Ecto neural progenitor cell (in vitro differentiated cells): ENCODE measurements around the gene SPSB3.
"Not testable (repeated sequence)": the region's sequence is repeated elsewhere in the genome, so short reads cannot be mapped to it uniquely, and the experiment has no call there.

Source experiments
- DNase-seq: peaks from one replicate; pipeline ENCODE4 v3.0.0-alpha.2; 2018; ENCODE audit warnings: low spot score

SPSB3 gene

GRCh38 chr16:1741553-1742165, 40.7 kb downstream of the SPSB3 start:
- DNase-seq = no peak

GRCh38 chr16:1740781-1741490, 41.4 kb downstream of the SPSB3 start:
- peak; percentile 42 for DNase-seq

- no peak for DNase-seq
Measured at GRCh38 chr16:1740234-1740633, 42.1 kb downstream of the SPSB3 start.

- DNase-seq = no peak
Measured at GRCh38 chr16:1734816-1735215, 47.6 kb downstream of the SPSB3 start.

GRCh38 chr16:1734123-1734522, 48.2 kb downstream of the SPSB3 start:
- no peak for DNase-seq

- not testable (repeated sequence) for DNase-seq
Measured at GRCh38 chr16:1732551-1732987, 49.8 kb downstream of the SPSB3 start.

- no peak for DNase-seq
Measured at GRCh38 chr16:1732071-1732470, 50.3 kb downstream of the SPSB3 start.

- DNase-seq = no peak
Measured at GRCh38 chr16:1731603-1732002, 50.8 kb downstream of the SPSB3 start.

GRCh38 chr16:1731073-1731472, 51.3 kb downstream of the SPSB3 start:
- no peak for DNase-seq

- no peak for DNase-seq
Measured at GRCh38 chr16:1729445-1729844, 52.9 kb downstream of the SPSB3 start.

GRCh38 chr16:1729026-1729425, 53.3 kb downstream of the SPSB3 start:
- DNase-seq = no peak

GRCh38 chr16:1727651-1728624, 54.4 kb downstream of the SPSB3 start:
- no peak for DNase-seq
